Nucleus accumbens (tissue), 56 donors: ENCODE results near the gene USH2A.

Source experiments
- DNase-seq, 56 donors: peaks; one replicate each; lab custom pipeline; 2025; lab: John Stamatoyannopoulos, UW

USH2A gene

GRCh38 chr1:215665215-215665614, 758.0 kb downstream of the USH2A start:
- DNase-seq = peak in 15 of 56 donors; percentile 3 to 47 (median 20)

- DNase-seq = no peak
Measured at GRCh38 chr1:215661033-215661432, 762.2 kb downstream of the USH2A start.

- no peak for DNase-seq
Measured at GRCh38 chr1:215660259-215660658, 763.0 kb downstream of the USH2A start.

GRCh38 chr1:215657047-215657446, 766.2 kb downstream of the USH2A start:
- DNase-seq = no peak

GRCh38 chr1:215652371-215652770, 770.9 kb downstream of the USH2A start:
- no peak for DNase-seq

- DNase-seq = no peak
Measured at GRCh38 chr1:215651867-215652266, 771.4 kb downstream of the USH2A start.

- no peak for DNase-seq
Measured at GRCh38 chr1:215650446-215651149, 772.6 kb downstream of the USH2A start.

- no peak for DNase-seq
Measured at GRCh38 chr1:215648957-215649356, 774.3 kb downstream of the USH2A start.

GRCh38 chr1:215647738-215648137, 775.5 kb downstream of the USH2A start:
- no peak for DNase-seq

- no peak for DNase-seq
Measured at GRCh38 chr1:215645861-215646260, 777.4 kb downstream of the USH2A start.

- no peak for DNase-seq
Measured at GRCh38 chr1:215645182-215645581, 778.1 kb downstream of the USH2A start.

GRCh38 chr1:215643592-215644321, 779.5 kb downstream of the USH2A start:
- no peak for DNase-seq

- no peak for DNase-seq
Measured at GRCh38 chr1:215640429-215641148, 782.7 kb downstream of the USH2A start.

GRCh38 chr1:215637041-215637573, 786.1 kb downstream of the USH2A start:
- peak in 12 of 56 donors; percentile 2 to 37 (median 11) for DNase-seq

GRCh38 chr1:215636258-215636965, 786.8 kb downstream of the USH2A start:
- DNase-seq = no peak

GRCh38 chr1:215635827-215636226, 787.4 kb downstream of the USH2A start:
- no peak for DNase-seq

- peak in 1 of 56 donors; percentile 1 for DNase-seq
Measured at GRCh38 chr1:215631489-215631888, 791.8 kb downstream of the USH2A start.

- no peak for DNase-seq
Measured at GRCh38 chr1:215631040-215631439, 792.2 kb downstream of the USH2A start.

GRCh38 chr1:215625949-215626348, 797.3 kb downstream of the USH2A start:
- DNase-seq = no peak

GRCh38 chr1:215623162-215623561, 800.1 kb downstream of the USH2A start:
- DNase-seq = no peak
